GM12878 (cell line): Measurements from ENCODE around the gene BNIPL. TPM values are rescaled to one million over a fixed set of nuclear protein-coding genes. Genes with fewer than 3 reads are reported as not detected.

ENCODE experiments used
- ATAC-seq: fragments of 200-7000 bp; cut with Tn5 transposase; 3 replicates; pipeline ENCODE4 v1.9.1; 2020; ENCODE audit warnings: mild to moderate bottlenecking, moderate library complexity
- BruUV-seq: library from RNA; stranded (reverse); fragments of 400-500 nt; replicated peaks from 2 replicates; lab custom pipeline; 2021; lab: Mats Ljungman, UMichigan
- CTCF ChIA-PET: fragments of 300-600 bp; sonication (Branson Sonifier 250); formaldehyde crosslinking; extraction: SDS; loops from one replicate; lab custom pipeline; 2021; ENCODE audit warnings: inconsistent platforms; lab: Yijun Ruan, JAX
- POLR2A ChIA-PET: fragments of 350-600 bp; formaldehyde crosslinking; extraction: SDS; loops from one replicate; lab custom pipeline; 2021; ENCODE audit warnings: inconsistent platforms; lab: Charles Lee
- RAD21 ChIA-PET: fragments of 300-600 bp; sonication (Branson Sonifier 250); formaldehyde crosslinking; loops from one replicate; lab custom pipeline; 2023; ENCODE audit warnings: antibody characterized with exemption; ENCODE audit not compliant: unreplicated experiment; lab: Charles Lee
- SMC1A ChIA-PET: fragments of 300-600 bp; sonication (Branson Sonifier 250); formaldehyde crosslinking; loops from one replicate; lab custom pipeline; 2023; ENCODE audit not compliant: unreplicated experiment, uncharacterized antibody; lab: Charles Lee
- DNase-seq: peaks from one replicate; pipeline ENCODE4 v3.0.0-alpha.2; 2011; ENCODE audit warnings: low read depth, low spot score
- FAIRE-seq: peaks from 3 replicates; lab custom pipeline; 2011; peaks lifted over from hg19 to GRCh38; lab: Jason Lieb, UNC
- H2AFZ ChIP-seq: 2 replicates; pipeline ENCODE4 v1.6.0; 2011; ENCODE audit warnings: low read depth, low read length, control low read depth; ENCODE audit not compliant: control insufficient read depth
- H3K27ac ChIP-seq: 2 replicates; pipeline ENCODE4 v1.5.1; 2011; ENCODE audit warnings: control low read depth; ENCODE audit not compliant: control insufficient read depth, insufficient read depth
- H3K27me3 ChIP-seq, 2 experiments: replicated peaks in 1 of 2; 2 replicates each; pipeline versions ENCODE4 v1.6.0 to v1.6.1; 2011; ENCODE audit warnings: low read length in 1 of 2; ENCODE audit not compliant: control insufficient read depth in 2 of 2, insufficient read depth in 2 of 2
- H3K36me3 ChIP-seq, 2 experiments: 2 replicates each; pipeline ENCODE4 v1.5.1; 2011; ENCODE audit warnings: low read length in 1 of 2; ENCODE audit not compliant: control insufficient read depth in 2 of 2, insufficient read depth in 2 of 2
- H3K4me1 ChIP-seq: 2 replicates; pipeline ENCODE4 v1.6.1; 2011; ENCODE audit warnings: mild to moderate bottlenecking, low read length, moderate library complexity, mixed read lengths; ENCODE audit not compliant: control insufficient read depth, insufficient read depth
- H3K4me2 ChIP-seq: 2 replicates; pipeline ENCODE4 v1.6.0; 2011; ENCODE audit warnings: control low read depth; ENCODE audit not compliant: control insufficient read depth, insufficient read depth
- H3K4me3 ChIP-seq: fragments of 200-600 bp; sonication (generic); 2 replicates; pipeline ENCODE4 v1.5.1; 2016
- H3K79me2 ChIP-seq: 2 replicates; pipeline ENCODE4 v1.6.0; 2011; ENCODE audit warnings: low read length; ENCODE audit not compliant: control insufficient read depth, insufficient read depth
- H3K9ac ChIP-seq: 2 replicates; pipeline ENCODE4 v1.8.0; 2011; ENCODE audit warnings: low read length, control low read depth, mixed read lengths; ENCODE audit not compliant: control insufficient read depth, insufficient read depth
- H3K9me3 ChIP-seq: replicated peaks from 3 replicates; pipeline ENCODE4 v1.5.1; 2011; ENCODE audit warnings: mild to moderate bottlenecking, low read length; ENCODE audit not compliant: control insufficient read depth, insufficient read depth
- H4K20me1 ChIP-seq: 2 replicates; pipeline ENCODE4 v1.6.0; 2011; ENCODE audit not compliant: control insufficient read depth, insufficient read depth
- IKZF2 ChIP-seq, 2 experiments: fragments of 450-650 bp; IDR thresholded peaks; 2 replicates each; pipeline ENCODE4 v1.6.1; 2017; ENCODE audit warnings: mild to moderate bottlenecking in 2 of 2, moderate library complexity in 2 of 2
- RELB ChIP-seq: fragments of 450-650 bp; IDR thresholded peaks from 2 replicates; pipeline ENCODE4 v1.6.1; 2017; ENCODE audit warnings: low read depth, mild to moderate bottlenecking, moderate library complexity
- RFX5 ChIP-seq: IDR thresholded peaks from 2 replicates; pipeline ENCODE4 v1.6.1; 2011; ENCODE audit warnings: low read depth, low read length, improper control_type of control experiment
- WGBS: methylation state at CpG from one replicate; pipeline ENCODE4 v1.1.6; 2016; ENCODE audit warnings: low lambda C conversion rate; ENCODE audit not compliant: insufficient replicate concordance, insufficient coverage; ENCODE audit errors: missing lambda C conversion rate; 5-methylcytosine and 5-hydroxymethylcytosine counted together
- in situ Hi-C: fragments of 300-500 bp; cut with MboI; formaldehyde crosslinking; loops from 9 replicates; pipeline ENCODE4 v1.14.3; 2018; ENCODE audit warnings: mixed read lengths
- intact Hi-C: fragments of 100-400 bp; cut with micrococcal nuclease; formaldehyde crosslinking; loops from one replicate; pipeline ENCODE4 v1.14.2; 2022; ENCODE audit not compliant: unreplicated experiment
- polyA plus RNA-seq, 11 experiments: library from polyadenylated mRNA; depleted of rRNA in 4 of 11; unstranded in 6 of 11; stranded (reverse) in 5 of 11; fragments of >200 nt; fragmentation: Nextera tagmentation in 4 of 11; fragmentation: Illumina TruSeq in 1 of 11; extraction: Ambion mirVana in 4 of 11; extraction: Trizol in 1 of 11; gene quantifications; 1 replicate in 1 of 11; 2 replicates in 10 of 11; pipeline versions ENCODE4 v1.2.1 to v1.2.3, GENCODE V29; 2011 to 2016; ENCODE audit warnings: inconsistent platforms in 2 of 11, missing spikeins in 2 of 11, low read depth in 1 of 11
- total RNA-seq, 4 experiments: library from RNA; depleted of rRNA in 3 of 4; stranded (reverse); fragments of >200 nt in 3 of 4; fragmentation: Illumina TruSeq in 1 of 4; extraction: Trizol in 1 of 4; gene quantifications; 2 replicates each; pipeline versions ENCODE4 v1.2.1 to v1.2.3, GENCODE V29; 2013 to 2021
- TF ChIP-seq, protein P1 (sequence below): IDR thresholded peaks from 2 replicates; pipeline ENCODE4 v1.6.1; 2012; ENCODE audit warnings: mild to moderate bottlenecking, low read depth, low read length

Gene BNIPL
- total and polyA plus RNA-seq, 10 of the 15 experiments (the other 5 are each of a cell fraction or from before 2014, with no cell fraction given): 0.05 to 1.1 (median 0.17) TPM

DNA sequence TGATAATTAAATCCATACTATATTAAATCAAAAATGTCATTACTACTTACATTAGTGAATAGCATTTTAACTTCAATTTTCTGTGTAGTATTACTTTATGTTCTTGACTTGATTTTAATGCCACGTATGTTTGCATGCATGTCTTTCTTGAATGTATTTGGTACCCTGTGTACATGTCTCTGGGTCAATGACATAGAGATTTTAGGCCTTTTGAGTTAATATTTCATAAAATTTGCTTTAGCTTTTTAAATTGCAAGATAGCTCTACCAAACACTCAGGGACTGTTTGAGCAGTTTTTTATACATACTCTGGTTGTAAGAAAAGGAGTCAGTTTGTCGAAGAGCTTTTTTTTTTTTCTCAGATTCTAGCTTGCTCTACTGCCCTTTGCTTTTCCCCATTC is 25.3 kb downstream of the BNIPL start (continued):
- TF ChIP-seq, protein P1, sequence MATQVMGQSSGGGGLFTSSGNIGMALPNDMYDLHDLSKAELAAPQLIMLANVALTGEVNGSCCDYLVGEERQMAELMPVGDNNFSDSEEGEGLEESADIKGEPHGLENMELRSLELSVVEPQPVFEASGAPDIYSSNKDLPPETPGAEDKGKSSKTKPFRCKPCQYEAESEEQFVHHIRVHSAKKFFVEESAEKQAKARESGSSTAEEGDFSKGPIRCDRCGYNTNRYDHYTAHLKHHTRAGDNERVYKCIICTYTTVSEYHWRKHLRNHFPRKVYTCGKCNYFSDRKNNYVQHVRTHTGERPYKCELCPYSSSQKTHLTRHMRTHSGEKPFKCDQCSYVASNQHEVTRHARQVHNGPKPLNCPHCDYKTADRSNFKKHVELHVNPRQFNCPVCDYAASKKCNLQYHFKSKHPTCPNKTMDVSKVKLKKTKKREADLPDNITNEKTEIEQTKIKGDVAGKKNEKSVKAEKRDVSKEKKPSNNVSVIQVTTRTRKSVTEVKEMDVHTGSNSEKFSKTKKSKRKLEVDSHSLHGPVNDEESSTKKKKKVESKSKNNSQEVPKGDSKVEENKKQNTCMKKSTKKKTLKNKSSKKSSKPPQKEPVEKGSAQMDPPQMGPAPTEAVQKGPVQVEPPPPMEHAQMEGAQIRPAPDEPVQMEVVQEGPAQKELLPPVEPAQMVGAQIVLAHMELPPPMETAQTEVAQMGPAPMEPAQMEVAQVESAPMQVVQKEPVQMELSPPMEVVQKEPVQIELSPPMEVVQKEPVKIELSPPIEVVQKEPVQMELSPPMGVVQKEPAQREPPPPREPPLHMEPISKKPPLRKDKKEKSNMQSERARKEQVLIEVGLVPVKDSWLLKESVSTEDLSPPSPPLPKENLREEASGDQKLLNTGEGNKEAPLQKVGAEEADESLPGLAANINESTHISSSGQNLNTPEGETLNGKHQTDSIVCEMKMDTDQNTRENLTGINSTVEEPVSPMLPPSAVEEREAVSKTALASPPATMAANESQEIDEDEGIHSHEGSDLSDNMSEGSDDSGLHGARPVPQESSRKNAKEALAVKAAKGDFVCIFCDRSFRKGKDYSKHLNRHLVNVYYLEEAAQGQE: no peak

- Histone ChIP-seq H2AFZ (no peak overlapping the region), H4K20me1 (no peaks in the 10 kb centered on the region), H3K79me2 (peaks cover 26% of the 10 kb centered on the region), H3K4me3 (no peak overlapping the region), H3K4me2 (no peak overlapping the region), H3K4me1 (peaks cover 4% of the 10 kb centered on the region; the same call in 1 of the 2 replicates), H3K27me3 (no peaks in the 10 kb centered on the region), H3K9ac (no peak overlapping the region), H3K36me3 (no peaks in the 10 kb centered on the region), H3K27ac (no peak overlapping the region), H3K9me3 (no peaks in the 10 kb centered on the region)
- POLR2A ChIA-PET: interaction anchor here (0.5 to 5.1 kb wide), 2 partner anchors 8 to 283 kb away, joined by 3 to 38 read pairs; partner anchors contain the start of gene GABPB2
- RAD21 ChIA-PET: interaction anchor here (0.5 to 1.8 kb wide), 4 partner anchors 8 to 94 kb away, joined by 3 to 7 read pairs (median 4); partner anchors contain the start of genes GABPB2 and TNFAIP8L2
- no peak for FAIRE-seq
- intact Hi-C loops: no loop called here
- no TSS peak for BruUV-seq
- SMC1A ChIA-PET: interaction anchor here (1.9 to 3.1 kb wide), 2 partner anchors 8 to 94 kb away, joined by 6 to 22 read pairs; partner anchors contain the start of genes GABPB2 and TNFAIP8L2
- in situ Hi-C loops: no loop called here
- TF ChIP-seq RFX5 (no peak), RELB (no peak), IKZF2 (IDR thresholded peaks at IDR 0.05) (no peak)
- DNase-seq: no peak
- no peak for ATAC-seq
- WGBS: 86% methylated on average over 3 of the region's 3 CpGs
- CTCF ChIA-PET: interaction anchor here (0.7 to 7.4 kb wide), 4 partner anchors 8 to 577 kb away, joined by 4 to 76 read pairs (median 16); partner anchors contain the start of genes C1orf56 and GABPB2
These were observed 26.5 kb downstream of the BNIPL start for GRCh38 chr1:151062741-151063371.
